Measurements from ENCODE around the gene LTC4S.

DNA sequence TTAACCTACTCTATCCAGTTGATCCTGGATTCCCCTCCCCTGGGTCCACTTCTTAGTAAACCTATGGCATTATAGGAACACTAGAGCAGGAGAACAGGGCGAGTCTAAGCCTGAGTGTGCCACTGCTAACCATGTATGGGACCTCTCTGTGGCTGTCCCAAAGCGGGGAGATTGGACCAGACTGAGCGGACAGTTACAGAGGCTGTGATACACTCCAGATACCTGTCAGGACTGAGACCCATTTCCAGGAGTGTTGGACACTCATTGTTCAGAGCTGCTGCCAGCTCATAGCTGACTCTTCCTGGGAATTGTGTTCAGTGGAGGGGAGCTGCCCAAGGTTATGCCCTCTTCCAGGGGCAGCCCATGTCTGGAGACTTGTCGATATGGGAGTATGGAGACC, 11.9 kb upstream of the LTC4S start:
- no peak for TF ChIP-seq CTCF (IDR thresholded peaks at IDR 0.05)
- no peak for TF ChIP-seq POLR2A (IDR thresholded peaks at IDR 0.05)
- TF ChIP-seq EP300 (IDR thresholded peaks at IDR 0.05; ENCODE audit: low read depth), result no peak
- no peak for TF ChIP-seq POLR2AphosphoS5 (IDR thresholded peaks at IDR 0.05)
